ENCODE data around the gene BMP2. TPM values are rescaled to one million over a fixed set of nuclear protein-coding genes. Genes with fewer than 3 reads are reported as not detected.
A peak's percentile ranks its signal among the peaks of the same experiment; 100 is the strongest.

Gene BMP2
- total and polyA plus RNA-seq, 7 donors, result 2.6 to 15.0 (median 3.2) TPM

- peak overlapping the region in 3 of 4 donors; percentile 59 to 70 (median 69) for H3K4me3 ChIP-seq
- H3K27ac ChIP-seq, result no peak overlapping the region
- H3K36me3 ChIP-seq, result no peaks in the 10 kb centered on the region
- H3K27me3 ChIP-seq, result peaks cover 0 to 35% (median 13%) of the 10 kb centered on the region in 3 donors
- TF ChIP-seq EP300 (IDR thresholded peaks at IDR 0.05), result no peak
- no peak for TF ChIP-seq POLR2AphosphoS5 (IDR thresholded peaks at IDR 0.05)
- TF ChIP-seq CTCF (IDR thresholded peaks at IDR 0.05), result no peak
- no peak for TF ChIP-seq POLR2A (IDR thresholded peaks at IDR 0.05)
- H3K4me1 ChIP-seq, result peaks cover 0 to 24% (median 21%) of the 10 kb centered on the region in 4 donors
- intact Hi-C loops (cut with DNase I), result no loop called here
- 13 to 49% methylated on average over 3 of the region's 3 CpGs for whole genome bisulfite sequencing, 2 donors
- DNase-seq, result no peak
- no peaks in the 10 kb centered on the region for H3K9me3 ChIP-seq
These were observed 3.3 kb downstream of the BMP2 start for GRCh38 chr20:6770786-6771100.

GRCh38 chr20:6780433-6781190 lies 13.1 kb downstream of the BMP2 start:
- peaks cover 0 to 13% (median 2%) of the 10 kb centered on the region in 4 donors for H3K4me1 ChIP-seq
- no peak for TF ChIP-seq EP300 (IDR thresholded peaks at IDR 0.05)
- no peak for TF ChIP-seq POLR2A (IDR thresholded peaks at IDR 0.05)
- no peak for TF ChIP-seq POLR2AphosphoS5 (IDR thresholded peaks at IDR 0.05)
- TF ChIP-seq CTCF (IDR thresholded peaks at IDR 0.05), result no peak
- no peak overlapping the region for H3K27ac ChIP-seq
- H3K36me3 ChIP-seq, result no peaks in the 10 kb centered on the region
- H3K4me3 ChIP-seq, result no peak overlapping the region
- WGBS, 2 donors, result 13 to 51% methylated on average over 5 of the region's 5 CpGs
- no peak for DNase-seq
- H3K27me3 ChIP-seq, result no peaks in the 10 kb centered on the region
- intact Hi-C loops (cut with DNase I), result no loop called here
- no peaks in the 10 kb centered on the region for H3K9me3 ChIP-seq

GRCh38 chr20:6783752-6784151 lies 16.3 kb downstream of the BMP2 start:
- WGBS, 2 donors, result 40 to 74% methylated on average over 5 of the region's 5 CpGs

GRCh38 chr20:6784210-6784631 lies 16.7 kb downstream of the BMP2 start:
- TF ChIP-seq EP300 (IDR thresholded peaks at IDR 0.05), result no peak
- no peak for TF ChIP-seq POLR2AphosphoS5 (IDR thresholded peaks at IDR 0.05)
- TF ChIP-seq CTCF (IDR thresholded peaks at IDR 0.05), result no peak
- TF ChIP-seq POLR2A (IDR thresholded peaks at IDR 0.05), result no peak
- Histone ChIP-seq H3K4me3 (no peak overlapping the region), H3K27me3 (no peaks in the 10 kb centered on the region), H3K27ac (no peak overlapping the region), H3K4me1 (peaks cover 0 to 13% (median 2%) of the 10 kb centered on the region in 4 donors), H3K36me3 (no peaks in the 10 kb centered on the region), H3K9me3 (no peaks in the 10 kb centered on the region)
- DNase-seq, result no peak
- intact Hi-C loops (cut with DNase I), result no loop called here
- 11 to 57% methylated on average over 5 of the region's 5 CpGs for WGBS, 2 donors

More at GRCh38 chr20:6783752-6784151, 16.3 kb downstream of the BMP2 start:
- intact Hi-C loops (cut with DNase I), result no loop called here
- no peaks in the 10 kb centered on the region for H3K27me3 ChIP-seq
- H3K36me3 ChIP-seq, result no peaks in the 10 kb centered on the region
- no peak overlapping the region for H3K4me3 ChIP-seq
- peaks cover 0 to 13% (median 2%) of the 10 kb centered on the region in 4 donors for H3K4me1 ChIP-seq
- H3K27ac ChIP-seq, result no peak overlapping the region
- no peak for DNase-seq
- TF ChIP-seq POLR2AphosphoS5 (IDR thresholded peaks at IDR 0.05), result no peak
- TF ChIP-seq EP300 (IDR thresholded peaks at IDR 0.05), result no peak
- TF ChIP-seq POLR2A (IDR thresholded peaks at IDR 0.05), result no peak
- TF ChIP-seq CTCF (IDR thresholded peaks at IDR 0.05), result no peak
- no peaks in the 10 kb centered on the region for H3K9me3 ChIP-seq
